H9 (cell line): ENCODE measurements around the gene TAS1R1. TPM values are rescaled to one million over a fixed set of nuclear protein-coding genes. Genes with fewer than 3 reads are reported as not detected.

Source experiments
- DNase-seq: peaks from one replicate; pipeline ENCODE4 v3.0.0-alpha.2; 2017
- H2AFZ ChIP-seq: one replicate; pipeline ENCODE4 v1.6.1; 2013; ENCODE audit warnings: mild to moderate bottlenecking, low read length, control low read depth, moderate library complexity
- H2AK5ac ChIP-seq: 2 replicates; pipeline ENCODE4 v1.6.1; 2013; ENCODE audit warnings: low read length, control low read depth, mixed read lengths; ENCODE audit not compliant: insufficient read length
- H2BK120ac ChIP-seq: one replicate; pipeline ENCODE4 v1.6.1; 2013; ENCODE audit warnings: low read depth, mild to moderate bottlenecking, low read length, control low read depth, inconsistent platforms; ENCODE audit not compliant: poor library complexity, severe bottlenecking
- H2BK12ac ChIP-seq: 2 replicates; pipeline ENCODE4 v1.6.1; 2013; ENCODE audit warnings: low read length, control low read depth, mixed read lengths, low read depth; ENCODE audit not compliant: insufficient read length
- H2BK15ac ChIP-seq: 2 replicates; pipeline ENCODE4 v1.6.1; 2013; ENCODE audit warnings: low read depth, low read length, control low read depth
- H2BK20ac ChIP-seq: one replicate; pipeline ENCODE4 v1.6.1; 2013; ENCODE audit warnings: low read depth, mild to moderate bottlenecking, low read length, control low read depth, inconsistent platforms; ENCODE audit not compliant: poor library complexity, severe bottlenecking
- H2BK5ac ChIP-seq: 2 replicates; pipeline ENCODE4 v1.6.1; 2013; ENCODE audit warnings: low read length, control low read depth, mixed read lengths; ENCODE audit not compliant: insufficient read length
- H3K14ac ChIP-seq: 2 replicates; pipeline ENCODE4 v1.6.1; 2013; ENCODE audit warnings: low read length, control low read depth; ENCODE audit not compliant: insufficient read depth
- H3K18ac ChIP-seq: 2 replicates; pipeline ENCODE4 v1.6.1; 2013; ENCODE audit warnings: low read depth, mild to moderate bottlenecking, mixed read lengths, low read length, control low read depth; ENCODE audit not compliant: insufficient read length
- H3K23ac ChIP-seq: 2 replicates; pipeline ENCODE4 v1.6.1; 2013; ENCODE audit warnings: low read length, control low read depth, mixed read lengths, low read depth; ENCODE audit not compliant: insufficient read length
- H3K23me2 ChIP-seq: 2 replicates; pipeline ENCODE4 v1.6.1; 2013; ENCODE audit warnings: low read depth, mild to moderate bottlenecking, mixed read lengths, low read length, control low read depth; ENCODE audit not compliant: insufficient read length, poor library complexity, severe bottlenecking
- H3K27ac ChIP-seq: 2 replicates; pipeline ENCODE4 v1.5.1; 2013; ENCODE audit warnings: low read length, control low read depth, mixed read lengths, low read depth; ENCODE audit not compliant: insufficient read length
- H3K27me3 ChIP-seq: 2 replicates; pipeline ENCODE4 v1.6.1; 2013; ENCODE audit warnings: low read length, control low read depth, inconsistent platforms; ENCODE audit not compliant: insufficient read depth
- H3K4ac ChIP-seq: 2 replicates; pipeline ENCODE4 v1.6.1; 2013; ENCODE audit warnings: low read depth, mild to moderate bottlenecking, control low read depth, inconsistent platforms, low read length, moderate library complexity
- H3K4me1 ChIP-seq: 2 replicates; pipeline ENCODE4 v1.6.1; 2013; ENCODE audit warnings: low read length, control low read depth, inconsistent platforms; ENCODE audit not compliant: insufficient read depth
- H3K4me2 ChIP-seq: 2 replicates; pipeline ENCODE4 v1.6.1; 2013; ENCODE audit warnings: low read length, control low read depth, mixed read lengths; ENCODE audit not compliant: insufficient read length, insufficient read depth
- H3K56ac ChIP-seq: 2 replicates; pipeline ENCODE4 v1.6.1; 2013; ENCODE audit warnings: low read depth, mild to moderate bottlenecking, mixed read lengths, low read length, control low read depth; ENCODE audit not compliant: insufficient read length
- H3K79me1 ChIP-seq: 2 replicates; pipeline ENCODE4 v1.6.1; 2013; ENCODE audit warnings: low read depth, mild to moderate bottlenecking, moderate library complexity, low read length, control low read depth, inconsistent platforms; ENCODE audit not compliant: insufficient read depth, poor library complexity, severe bottlenecking
- H3K79me2 ChIP-seq: 2 replicates; pipeline ENCODE4 v1.6.1; 2013; ENCODE audit warnings: low read length, control low read depth, inconsistent platforms; ENCODE audit not compliant: insufficient read depth
- H3K9ac ChIP-seq: 2 replicates; pipeline ENCODE4 v1.6.1; 2013; ENCODE audit warnings: low read length, control low read depth, mixed read lengths; ENCODE audit not compliant: insufficient read length; ENCODE audit errors: extremely low read depth
- H3K9me3 ChIP-seq: one replicate; pipeline ENCODE4 v1.6.1; 2013; ENCODE audit warnings: low read depth, low read length, inconsistent platforms; ENCODE audit not compliant: control insufficient read depth
- H3T11ph ChIP-seq: one replicate; pipeline ENCODE4 v1.6.1; 2013; ENCODE audit warnings: mild to moderate bottlenecking, low read length, control low read depth, inconsistent platforms
- H4K20me1 ChIP-seq: one replicate; pipeline ENCODE4 v1.6.1; 2013; ENCODE audit not compliant: control insufficient read depth, insufficient read length, insufficient read depth
- H4K5ac ChIP-seq: 2 replicates; pipeline ENCODE4 v1.6.1; 2013; ENCODE audit warnings: low read depth, mild to moderate bottlenecking, mixed read lengths, low read length, control low read depth; ENCODE audit not compliant: insufficient read length
- H4K8ac ChIP-seq: replicated peaks from 2 replicates; pipeline ENCODE4 v1.6.1; 2013; ENCODE audit warnings: low read length, control low read depth, mixed read lengths, low read depth; ENCODE audit not compliant: insufficient read length
- H4K91ac ChIP-seq: 2 replicates; pipeline ENCODE4 v1.6.1; 2013; ENCODE audit warnings: low read depth, mild to moderate bottlenecking, moderate library complexity, mixed read lengths, low read length, control low read depth; ENCODE audit not compliant: insufficient read length
- H3K27ac Mint-ChIP-seq, 3 experiments: 2 replicates in 2 of 3; 3 replicates in 1 of 3; pipeline ENCODE4 v1.8.0; 2020 to 2021; ENCODE audit warnings: mixed read lengths in 3 of 3, mild to moderate bottlenecking in 1 of 3, moderate library complexity in 1 of 3
- H3K27me3 Mint-ChIP-seq: 2 replicates; pipeline ENCODE4 v1.8.0; 2021; ENCODE audit warnings: low read depth, mild to moderate bottlenecking, moderate library complexity, mixed read lengths
- H3K36me3 Mint-ChIP-seq, 3 experiments: 2 replicates in 2 of 3; 3 replicates in 1 of 3; pipeline ENCODE4 v1.8.0; 2020 to 2021; ENCODE audit warnings: low read depth in 3 of 3, mixed read lengths in 3 of 3; ENCODE audit not compliant: insufficient read depth in 1 of 3
- H3K4me1 Mint-ChIP-seq, 2 experiments: 2 replicates each; pipeline ENCODE4 v1.8.0; 2020; ENCODE audit warnings: mixed read lengths in 2 of 2
- H3K4me3 Mint-ChIP-seq, 2 experiments: 2 replicates in 1 of 2; 3 replicates in 1 of 2; pipeline ENCODE4 v1.8.0; 2020 to 2021; ENCODE audit warnings: mild to moderate bottlenecking in 2 of 2, mixed read lengths in 2 of 2, moderate library complexity in 1 of 2
- H3K9me3 Mint-ChIP-seq, 2 experiments: 2 replicates in 1 of 2; 3 replicates in 1 of 2; pipeline ENCODE4 v1.8.0; 2020; ENCODE audit warnings: mild to moderate bottlenecking in 2 of 2, mixed read lengths in 2 of 2, moderate library complexity in 1 of 2
- WGBS: extraction: QIAGEN DNeasy Blood & Tissue Kit; methylation state at CpG from one replicate; pipeline ENCODE4 v1.1.7; 2013; ENCODE audit warnings: missing lambda C conversion rate, low lambda C conversion rate, mixed read lengths; ENCODE audit not compliant: insufficient read length; ENCODE audit errors: extremely low coverage; 5-methylcytosine and 5-hydroxymethylcytosine counted together
- total RNA-seq: library from RNA; stranded (reverse); gene quantifications from 2 replicates; pipeline ENCODE4 v1.2.1, GENCODE V29; 2021
- TF ChIP-seq, protein P1 (sequence below): fragments of 200-600 bp; sonication (generic); conservative IDR thresholded peaks from 3 replicates; pipeline ENCODE4 v1.8.0; 2021; ENCODE audit warnings: antibody characterized with exemption, mild to moderate bottlenecking

Gene TAS1R1
- total RNA-seq, 1 experiment from 2014 or later = not detected

GRCh38 chr1:6554031-6554906 lies 838 bp upstream of the TAS1R1 start, which contains the start of gene NOL9:
Gene NOL9, minus strand, starts transcription at chr1:6554513. Its CDS starts 11 bp downstream, at chr1:6554502.
- WGBS = no CpG with 5 or more reads among the region's 87 CpGs
- H2BK20ac ChIP-seq = no peak within 1 kb of the TSS
- Mint-ChIP-seq H3K9me3 (no peaks in the 10 kb centered on the region), H3K4me3 (peak within 1 kb of the TSS; percentile 80 to 90), H3K27ac (0 out of 7 replicates have a peak within 1 kb of the TSS, but pooled peaks of 1 of the 3 experiments have one; percentile 64), H3K27me3 (no peaks in the 10 kb centered on the region), H3K36me3 (peaks cover 9 to 19% (median 16%) of the 10 kb centered on the region in 3 experiments; a peak in 6 of 7 replicates), H3K4me1 (peaks cover 9 to 12% of the 10 kb centered on the region in 2 experiments)
- peaks cover 6% of the 10 kb centered on the region for H3K23me2 ChIP-seq
- H3K9me3 ChIP-seq = no peaks in the 10 kb centered on the region
- peaks cover 6% of the 10 kb centered on the region for H3K79me1 ChIP-seq
- peak; percentile 96 for DNase-seq
- H2BK120ac ChIP-seq = no peak within 1 kb of the TSS
- peaks cover 7% of the 10 kb centered on the region; the same call in 1 of the 2 replicates for H3K79me2 ChIP-seq
- no peak within 1 kb of the TSS for H4K91ac ChIP-seq
- H3K27me3 ChIP-seq = no peaks in the 10 kb centered on the region
- H3K14ac ChIP-seq = peak within 1 kb of the TSS; percentile 84
- H3T11ph ChIP-seq = no peak within 1 kb of the TSS
- no peak within 1 kb of the TSS for H2BK15ac ChIP-seq
- H4K20me1 ChIP-seq = no peaks in the 10 kb centered on the region
- H2BK5ac ChIP-seq = no peak within 1 kb of the TSS
- peak within 1 kb of the TSS; percentile 81 for H3K9ac ChIP-seq
- no peak within 1 kb of the TSS for H2BK12ac ChIP-seq
- no peak within 1 kb of the TSS for H2AK5ac ChIP-seq
- 0 out of 2 replicates have a peak, but pooled peaks cover 2% of the 10 kb centered on the region for H3K4me1 ChIP-seq
- H3K56ac ChIP-seq = no peak within 1 kb of the TSS
- H3K18ac ChIP-seq = no peak within 1 kb of the TSS
- no peak within 1 kb of the TSS for H3K23ac ChIP-seq
- H2AFZ ChIP-seq = peak within 1 kb of the TSS; percentile 78
- no peak within 1 kb of the TSS for H3K27ac ChIP-seq
- H4K5ac ChIP-seq = no peak within 1 kb of the TSS
- H4K8ac ChIP-seq = no peak within 1 kb of the TSS
- peak within 1 kb of the TSS; percentile 91 for H3K4me2 ChIP-seq
- TF ChIP-seq, protein P1, sequence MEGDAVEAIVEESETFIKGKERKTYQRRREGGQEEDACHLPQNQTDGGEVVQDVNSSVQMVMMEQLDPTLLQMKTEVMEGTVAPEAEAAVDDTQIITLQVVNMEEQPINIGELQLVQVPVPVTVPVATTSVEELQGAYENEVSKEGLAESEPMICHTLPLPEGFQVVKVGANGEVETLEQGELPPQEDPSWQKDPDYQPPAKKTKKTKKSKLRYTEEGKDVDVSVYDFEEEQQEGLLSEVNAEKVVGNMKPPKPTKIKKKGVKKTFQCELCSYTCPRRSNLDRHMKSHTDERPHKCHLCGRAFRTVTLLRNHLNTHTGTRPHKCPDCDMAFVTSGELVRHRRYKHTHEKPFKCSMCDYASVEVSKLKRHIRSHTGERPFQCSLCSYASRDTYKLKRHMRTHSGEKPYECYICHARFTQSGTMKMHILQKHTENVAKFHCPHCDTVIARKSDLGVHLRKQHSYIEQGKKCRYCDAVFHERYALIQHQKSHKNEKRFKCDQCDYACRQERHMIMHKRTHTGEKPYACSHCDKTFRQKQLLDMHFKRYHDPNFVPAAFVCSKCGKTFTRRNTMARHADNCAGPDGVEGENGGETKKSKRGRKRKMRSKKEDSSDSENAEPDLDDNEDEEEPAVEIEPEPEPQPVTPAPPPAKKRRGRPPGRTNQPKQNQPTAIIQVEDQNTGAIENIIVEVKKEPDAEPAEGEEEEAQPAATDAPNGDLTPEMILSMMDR = peak; percentile 97
- no peak within 1 kb of the TSS for H3K4ac ChIP-seq
